Measurements from ENCODE around the gene SCN4B.

Gene SCN4B

GRCh38 chr11:118112711-118113430 lies 39.8 kb downstream of the SCN4B start:
- TF ChIP-seq CTCF (IDR thresholded peaks at IDR 0.05; ENCODE audit: borderline replicate concordance, extremely low read depth, low read length, poor library complexity, severe bottlenecking) (no peak), EZH2 (IDR thresholded peaks at IDR 0.05; ENCODE audit: borderline replicate concordance, low read depth, low read length, severe bottlenecking) (no peak)
- Histone ChIP-seq H3K27ac (ENCODE audit: low read length) (no peak overlapping the region), H3K36me3 (ENCODE audit: insufficient read depth, low read length) (no peaks in the 10 kb centered on the region)

GRCh38 chr11:118111744-118112035 lies 40.9 kb downstream of the SCN4B start:
- Histone ChIP-seq H3K36me3 (ENCODE audit: insufficient read depth, low read length) (no peaks in the 10 kb centered on the region), H3K4me3 (ENCODE audit: low read depth in 1 of 2, low read length in 2 of 2) (no peak overlapping the region), H3K79me2 (ENCODE audit: insufficient read depth, low read length) (no peaks in the 10 kb centered on the region), H3K9me3 (ENCODE audit: insufficient read depth, low read length, severe bottlenecking) (no peaks in the 10 kb centered on the region), H4K20me1 (ENCODE audit: insufficient read depth, low read length) (no peaks in the 10 kb centered on the region; the same call in 1 of the 2 replicates), H3K4me2 (ENCODE audit: insufficient read depth, low read length) (no peak overlapping the region), H2AFZ (ENCODE audit: low read depth, low read length) (no peak overlapping the region), H3K27ac (ENCODE audit: low read length) (no peak overlapping the region), H3K27me3 (ENCODE audit: insufficient read depth, low read length, poor library complexity) (peaks cover 22% of the 10 kb centered on the region), H3K9ac (ENCODE audit: low read depth, low read length) (no peak overlapping the region), H3K4me1 (ENCODE audit: insufficient read depth, low read length) (no peaks in the 10 kb centered on the region)
- no peak for TF ChIP-seq EZH2 (IDR thresholded peaks at IDR 0.05; ENCODE audit: borderline replicate concordance, low read depth, low read length, severe bottlenecking)
- no peak for TF ChIP-seq CTCF (IDR thresholded peaks at IDR 0.05; ENCODE audit: borderline replicate concordance, extremely low read depth, low read length, poor library complexity, severe bottlenecking)
- no peak for DNase-seq
- no peak for ATAC-seq (ENCODE audit: insufficient read depth, low read depth)

More at GRCh38 chr11:118112711-118113430, 39.8 kb downstream of the SCN4B start:
- no peaks in the 10 kb centered on the region for H3K4me1 ChIP-seq (ENCODE audit: insufficient read depth, low read length)
- no peaks in the 10 kb centered on the region; the same call in 1 of the 2 replicates for H4K20me1 ChIP-seq (ENCODE audit: insufficient read depth, low read length)
- DNase-seq (no peak), ATAC-seq (ENCODE audit: insufficient read depth, low read depth) (no peak)
- peaks cover 25% of the 10 kb centered on the region for H3K27me3 ChIP-seq (ENCODE audit: insufficient read depth, low read length, poor library complexity)
- H3K9me3 ChIP-seq (ENCODE audit: insufficient read depth, low read length, severe bottlenecking) = no peaks in the 10 kb centered on the region
- H3K4me2 ChIP-seq (ENCODE audit: insufficient read depth, low read length) = no peak overlapping the region
- H3K9ac ChIP-seq (ENCODE audit: low read depth, low read length) = no peak overlapping the region
- H3K4me3 ChIP-seq (ENCODE audit: low read depth in 1 of 2, low read length in 2 of 2) = no peak overlapping the region
- H2AFZ ChIP-seq (ENCODE audit: low read depth, low read length) = no peak overlapping the region
- no peaks in the 10 kb centered on the region for H3K79me2 ChIP-seq (ENCODE audit: insufficient read depth, low read length)

DNA sequence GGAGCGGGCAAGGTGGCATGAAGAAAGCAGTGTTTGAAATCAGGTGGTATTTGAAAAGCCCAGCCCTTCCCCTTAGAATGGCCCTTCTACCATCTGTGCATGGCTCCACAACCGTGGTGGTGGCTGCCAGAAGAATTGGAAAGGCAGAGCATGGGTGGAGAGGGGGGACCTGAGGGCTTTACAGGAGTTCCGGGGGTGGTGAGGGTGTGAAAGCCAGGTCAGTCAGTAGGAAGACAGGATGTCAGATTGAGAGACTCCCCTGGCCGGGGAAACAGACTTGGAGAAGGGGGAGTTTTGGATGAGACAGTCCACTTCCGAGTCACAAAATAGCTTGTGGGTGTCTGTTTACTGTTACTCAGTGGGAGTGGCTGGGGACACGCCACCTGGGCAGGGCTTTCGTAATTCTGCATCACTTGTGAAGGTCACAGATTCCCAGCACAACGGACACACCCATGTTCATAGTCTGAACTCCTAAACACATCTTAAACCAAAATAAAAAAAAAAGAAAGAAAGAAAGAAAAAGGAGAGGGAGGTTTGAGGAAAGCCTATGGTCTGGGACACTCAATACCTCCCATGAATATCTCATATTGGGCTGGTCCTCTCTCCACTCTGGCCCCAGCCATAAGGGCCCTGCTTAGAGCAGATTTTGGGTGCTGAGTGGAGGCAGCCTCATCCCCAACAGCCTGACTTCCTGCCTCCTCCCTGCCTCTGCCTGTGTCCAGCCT lies 41.4 kb downstream of the SCN4B start:
- no peak overlapping the region for H3K9ac ChIP-seq (ENCODE audit: low read depth, low read length)
- H3K9me3 ChIP-seq (ENCODE audit: insufficient read depth, low read length, severe bottlenecking) = no peaks in the 10 kb centered on the region
- no peaks in the 10 kb centered on the region for H3K79me2 ChIP-seq (ENCODE audit: insufficient read depth, low read length)
- ATAC-seq (ENCODE audit: insufficient read depth, low read depth) = no peak
- no peaks in the 10 kb centered on the region for H3K36me3 ChIP-seq (ENCODE audit: insufficient read depth, low read length)
- DNase-seq = no peak
- no peak overlapping the region for H2AFZ ChIP-seq (ENCODE audit: low read depth, low read length)
- H4K20me1 ChIP-seq (ENCODE audit: insufficient read depth, low read length) = no peaks in the 10 kb centered on the region; the same call in 1 of the 2 replicates
- H3K4me2 ChIP-seq (ENCODE audit: insufficient read depth, low read length) = no peak overlapping the region
- no peaks in the 10 kb centered on the region for H3K4me1 ChIP-seq (ENCODE audit: insufficient read depth, low read length)
- no peak overlapping the region for H3K4me3 ChIP-seq (ENCODE audit: low read depth in 1 of 2, low read length in 2 of 2)
- TF ChIP-seq CTCF (IDR thresholded peaks at IDR 0.05; ENCODE audit: borderline replicate concordance, extremely low read depth, low read length, poor library complexity, severe bottlenecking) (no peak), EZH2 (IDR thresholded peaks at IDR 0.05; ENCODE audit: borderline replicate concordance, low read depth, low read length, severe bottlenecking) (no peak)
- peaks cover 22% of the 10 kb centered on the region for H3K27me3 ChIP-seq (ENCODE audit: insufficient read depth, low read length, poor library complexity)
- H3K27ac ChIP-seq (ENCODE audit: low read length) = no peak overlapping the region

Measured in DND-41 (cell line).